SK-MEL-5 (cell line): ENCODE measurements around the gene RASA3. TPM values are rescaled to one million over a fixed set of nuclear protein-coding genes. Genes with fewer than 3 reads are reported as not detected.

ENCODE experiments used
- DNase-seq: peaks from one replicate; pipeline ENCODE4 v3.0.0-alpha.2; 2016; ENCODE audit warnings: low read depth, low spot score
- in situ Hi-C: cut with HindIII; loops from 2 replicates; pipeline ENCODE4 v1.10.0; 2016; ENCODE audit warnings: low sequenced_read_pairs, high pct_unique_total_duplicates, low pct_unique_long_range_greater_than_20kb
- total RNA-seq: library from RNA; depleted of rRNA; stranded (reverse); fragments of >200 nt; shearing (Covaris generic); gene quantifications from 2 replicates; pipeline ENCODE4 v1.2.3, GENCODE V29; 2014; rRNA removed

RASA3 gene
- total RNA-seq, 1 experiment from 2014 or later = 17.8 TPM

DNA sequence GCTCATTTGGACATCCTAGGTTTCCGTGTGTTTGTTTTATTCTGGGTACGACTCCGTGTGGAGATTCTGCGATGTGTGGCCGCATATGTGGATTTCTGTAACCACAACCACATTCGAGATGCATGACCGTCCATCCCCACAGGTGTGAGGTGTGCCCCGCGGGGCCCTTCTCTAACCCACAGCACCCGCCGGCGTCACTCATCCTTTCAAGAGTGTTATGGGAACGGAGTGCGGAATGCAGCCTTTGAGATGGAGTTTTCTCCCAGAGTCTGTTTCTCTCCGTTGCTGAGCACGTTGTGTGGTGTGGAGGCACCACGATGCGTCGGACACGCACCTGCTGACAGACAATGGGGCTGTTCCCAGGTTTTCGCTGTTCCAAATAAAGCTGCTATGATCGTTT, 198.5 kb downstream of the RASA3 start:
- in situ Hi-C loops = no loop called here
- DNase-seq = no peak

DNA sequence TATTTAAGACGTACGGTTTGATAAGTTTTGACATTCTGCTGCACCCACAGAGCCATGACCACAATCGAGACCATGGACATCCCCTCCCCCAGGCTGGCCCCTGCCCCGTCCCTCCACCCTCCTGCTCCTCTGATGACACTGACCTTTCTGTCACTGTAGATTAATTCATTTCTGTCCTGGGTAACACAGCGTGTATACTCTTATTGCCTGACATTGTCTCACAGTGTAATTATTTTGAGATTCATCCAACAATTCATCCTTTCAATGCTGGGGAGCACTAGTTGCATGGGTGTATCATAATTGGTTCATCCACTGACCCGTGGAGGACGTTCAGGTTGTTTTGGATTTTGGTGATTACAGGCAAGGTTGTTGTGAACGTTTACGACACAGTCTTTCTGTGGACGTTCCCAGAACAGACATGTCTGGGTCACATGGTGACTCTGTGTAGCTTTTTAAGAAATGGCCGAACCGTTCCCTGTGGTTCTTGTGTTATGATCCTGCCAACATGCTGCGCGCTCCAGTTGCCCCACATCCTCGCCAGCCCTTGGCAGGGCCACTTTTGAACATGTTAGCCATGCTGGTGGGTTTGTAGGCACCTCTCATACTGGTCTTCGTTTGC, 200.5 kb downstream of the RASA3 start:
- DNase-seq = no peak
- in situ Hi-C loops = no loop called here

DNA sequence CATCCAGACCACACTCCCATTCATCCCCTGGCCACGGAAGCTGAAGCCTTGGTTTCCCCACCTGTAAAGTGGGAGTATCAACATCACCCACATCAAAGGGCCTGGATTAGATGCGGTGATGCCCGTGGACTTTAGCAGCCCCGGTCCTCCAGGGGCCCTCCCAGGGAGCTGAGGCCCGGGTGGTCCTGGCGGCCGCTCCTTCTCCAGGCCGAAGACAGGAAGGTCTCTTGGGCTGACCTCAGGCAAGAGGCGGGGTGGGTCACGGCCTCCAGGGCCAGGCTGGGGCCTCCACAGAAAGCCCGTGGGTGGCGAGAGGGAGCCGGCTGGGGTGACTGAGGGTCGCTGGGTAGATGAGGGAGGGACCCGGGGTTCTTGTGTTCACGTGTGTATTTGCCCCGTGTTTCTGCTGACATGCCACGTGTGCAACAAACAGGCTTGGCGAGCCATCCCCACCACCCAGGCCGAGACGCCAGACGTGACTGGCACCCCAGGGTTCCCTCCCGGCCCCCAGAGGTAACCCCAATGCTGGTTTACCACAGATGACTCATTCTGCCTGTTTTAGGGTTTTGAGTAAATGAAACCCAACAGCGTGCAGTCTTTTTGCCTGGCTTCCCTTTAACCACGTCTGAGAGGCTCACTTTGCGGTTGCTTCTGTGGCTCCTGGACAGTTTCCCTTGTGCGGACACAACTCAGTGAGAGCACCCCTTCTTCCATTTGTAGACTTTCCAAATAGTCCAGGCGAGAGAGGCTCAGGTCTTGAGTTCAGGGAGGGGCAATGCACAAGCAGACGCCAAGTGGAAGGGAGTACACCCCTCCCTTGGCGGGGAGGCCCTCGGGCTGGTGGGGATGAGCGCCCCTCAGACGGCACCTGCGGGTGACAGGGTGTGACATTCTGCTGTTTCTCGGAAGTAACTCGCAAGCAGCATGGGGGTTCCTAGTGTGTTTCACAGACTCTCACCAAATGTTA, 201.5 kb downstream of the RASA3 start:
- in situ Hi-C loops = no loop called here

DNA sequence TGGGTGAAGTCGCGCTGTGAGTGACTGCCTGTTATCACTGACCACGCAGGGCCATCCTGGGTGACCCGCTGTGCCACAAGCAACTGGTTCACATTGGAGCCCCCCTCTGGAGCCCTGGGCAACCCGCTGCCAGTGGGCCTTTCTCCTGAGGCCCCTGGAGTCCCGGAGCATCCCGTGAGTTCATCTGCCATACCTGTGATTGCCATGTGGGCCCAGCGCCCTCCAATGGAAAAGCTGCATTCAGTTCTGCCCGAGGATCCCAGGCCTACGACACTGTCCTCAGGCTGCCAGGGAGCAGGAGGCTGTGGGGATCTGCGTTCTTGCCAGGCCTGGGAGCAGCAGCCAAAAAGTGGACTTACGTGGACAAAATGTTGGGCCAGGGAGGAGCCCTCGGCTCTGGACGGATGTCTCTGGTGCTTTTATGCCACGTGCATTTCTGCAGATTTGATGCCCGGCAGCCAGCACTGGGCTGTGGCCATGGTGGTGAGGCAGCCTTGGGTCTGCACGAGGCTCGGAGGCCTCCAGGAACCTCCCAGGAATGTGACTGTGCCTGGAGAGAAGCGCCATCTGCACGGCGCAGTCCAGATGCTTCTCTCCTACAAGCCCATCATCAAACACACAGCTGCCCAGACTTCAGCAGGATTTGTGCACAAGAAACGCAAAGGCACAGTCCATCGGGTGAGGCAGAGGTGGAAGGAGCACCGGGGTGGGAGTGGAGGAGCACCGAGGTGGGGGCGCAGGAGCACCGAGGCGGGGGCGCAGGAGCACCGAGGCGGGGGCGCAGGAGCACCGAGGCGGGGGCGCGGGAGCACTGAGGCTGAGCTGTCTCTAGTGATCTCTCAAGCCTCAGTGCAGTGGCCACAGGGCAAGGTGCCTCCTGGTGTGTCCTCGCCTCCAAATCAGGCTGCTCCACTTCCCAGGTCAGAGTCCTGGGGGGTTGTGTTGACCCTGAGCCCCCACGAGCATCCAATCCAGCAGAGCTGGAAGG, 202.5 kb downstream of the RASA3 start:
- in situ Hi-C loops = no loop called here
- DNase-seq = no peak

More for the DNA sequence above, 201.5 kb downstream of the RASA3 start:
- DNase-seq = no peak

DNA sequence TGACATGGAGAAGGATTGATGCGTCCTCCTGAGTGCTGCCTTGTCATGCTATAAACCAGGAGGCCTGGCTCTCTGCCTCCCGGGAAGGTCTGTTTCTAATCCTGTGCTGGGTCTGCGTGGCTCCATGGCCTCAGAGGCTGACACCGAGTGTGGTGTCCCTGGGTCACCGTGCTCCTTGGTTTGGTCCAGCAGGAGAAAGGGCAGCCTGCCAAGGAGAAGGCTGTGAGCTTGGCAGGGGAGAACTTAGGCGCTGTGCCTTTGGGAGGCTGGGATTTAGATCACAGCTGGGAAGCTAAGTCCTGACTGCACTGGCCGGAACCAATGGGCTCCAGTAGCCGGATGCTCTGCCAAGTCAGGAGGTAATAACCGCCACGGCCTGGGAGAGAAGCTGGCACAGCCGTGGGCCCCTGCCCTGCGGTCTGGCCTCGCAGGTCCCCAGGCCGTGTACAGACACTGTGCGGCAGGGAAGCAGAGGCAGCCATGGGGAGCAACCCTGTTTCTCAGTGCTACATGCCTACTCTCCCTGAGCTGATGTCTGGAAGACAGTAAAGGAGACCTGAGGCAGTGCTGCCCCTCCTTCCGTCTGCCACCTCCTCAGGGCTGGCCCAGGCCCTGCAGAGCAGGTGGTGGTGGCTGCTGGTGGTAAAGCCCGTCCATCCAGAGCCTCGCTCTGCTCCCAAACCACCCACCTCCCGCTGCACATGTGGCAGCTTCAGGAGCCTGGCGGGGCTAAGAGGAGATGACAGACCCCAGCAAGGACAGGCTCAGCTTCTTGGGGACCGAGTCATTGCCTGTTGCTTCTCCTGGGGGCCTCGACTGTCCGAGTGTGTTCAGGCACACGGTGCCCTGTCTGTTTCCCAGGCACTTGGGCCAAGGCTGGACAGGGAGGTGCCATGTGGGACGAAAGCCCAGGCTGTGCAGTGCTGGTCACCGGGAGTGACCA, 203.5 kb downstream of the RASA3 start:
- no peak for DNase-seq
- in situ Hi-C loops = no loop called here

Other genes with a start within 250 kb of the RASA3 start
- 0.08 TPM in 1 of 2 replicates, not detected in the other for gene C13orf46, start 158.5 kb downstream of the RASA3 start, total RNA-seq
- gene CFAP97D2, start 46.6 kb upstream of the RASA3 start, total RNA-seq = not detected in 2 replicates
- 151 and 158 TPM in 2 replicates for gene CDC16, start 102.3 kb upstream of the RASA3 start, total RNA-seq
- gene UPF3A, start 149.0 kb upstream of the RASA3 start, total RNA-seq = 23.6 and 24.2 TPM in 2 replicates
- 20.4 and 21.7 TPM in 2 replicates for gene CHAMP1, start 181.9 kb upstream of the RASA3 start, total RNA-seq